ENCODE results near the gene FEN1.

GRCh38 chr11:61828379-61828628 is 35.6 kb downstream of the FEN1 start:
- no peak for TF ChIP-seq CTCF (IDR thresholded peaks at IDR 0.05)
- no peak for TF ChIP-seq GABPA (IDR thresholded peaks at IDR 0.05; ENCODE audit: low read depth)
- TF ChIP-seq MAX (IDR thresholded peaks at IDR 0.05; ENCODE audit: low read depth), result no peak
- no peak for TF ChIP-seq TAF1 (IDR thresholded peaks at IDR 0.05; ENCODE audit: borderline replicate concordance, low read depth, low read length)
- TF ChIP-seq JUND (IDR thresholded peaks at IDR 0.05), result no peak
- no peak for TF ChIP-seq RAD21 (IDR thresholded peaks at IDR 0.05; ENCODE audit: low read length)
